Lung (tissue), 12 donors: ENCODE data around the gene CCDC92. TPM values are rescaled to one million over a fixed set of nuclear protein-coding genes. Genes with fewer than 3 reads are reported as not detected.

ENCODE experiments used
- ATAC-seq: fragments of 200-7000 bp; cut with Tn5 transposase; one replicate; pipeline ENCODE4 v1.9.1; 2020; ENCODE audit warnings: moderate number of reproducible peaks; ENCODE audit not compliant: insufficient read depth, low FRiP score
- DNase-seq, 3 donors: peaks; one replicate each; pipeline ENCODE4 v3.0.0-alpha.2; 2013 to 2017
- H3K27ac ChIP-seq, 2 donors: one replicate each; pipeline ENCODE4 v1.5.1; 2013; ENCODE audit warnings: mild to moderate bottlenecking in 2 of 2, moderate library complexity in 2 of 2, control low read depth in 1 of 2, inconsistent platforms in 1 of 2, low read depth in 1 of 2, low read length in 1 of 2
- H3K27me3 ChIP-seq, 3 donors: one replicate each; pipeline ENCODE4 v1.5.1; 2013; ENCODE audit warnings: low read length in 2 of 3; ENCODE audit not compliant: control insufficient read depth in 3 of 3, insufficient read depth in 3 of 3
- H3K36me3 ChIP-seq, 4 donors: one replicate each; pipeline ENCODE4 v1.5.1; 2013; ENCODE audit warnings: low read length in 4 of 4, mild to moderate bottlenecking in 1 of 4, moderate library complexity in 1 of 4; ENCODE audit not compliant: control insufficient read depth in 4 of 4, insufficient read depth in 4 of 4
- H3K4me1 ChIP-seq, 5 donors: one replicate each; pipeline ENCODE4 v1.5.1; 2013; ENCODE audit warnings: low read length in 5 of 5, mild to moderate bottlenecking in 2 of 5, moderate library complexity in 1 of 5; ENCODE audit not compliant: control insufficient read depth in 5 of 5, insufficient read depth in 5 of 5
- H3K4me3 ChIP-seq: one replicate; pipeline ENCODE4 v1.5.1; 2013; ENCODE audit warnings: mild to moderate bottlenecking, control low read depth, moderate library complexity
- H3K9ac ChIP-seq, 2 donors: one replicate each; pipeline ENCODE4 v1.5.1; 2013; ENCODE audit warnings: low read length in 2 of 2, control low read depth in 1 of 2; ENCODE audit not compliant: insufficient read depth in 1 of 2
- H3K9me3 ChIP-seq, 4 donors: one replicate each; pipeline ENCODE4 v1.5.1; 2013; ENCODE audit warnings: low read length in 3 of 4, mild to moderate bottlenecking in 1 of 4, moderate library complexity in 1 of 4; ENCODE audit not compliant: control insufficient read depth in 4 of 4, insufficient read depth in 3 of 4
- CTCF ChIP-seq: IDR thresholded peaks from 2 replicates; pipeline ENCODE4 v1.5.1; 2012; ENCODE audit warnings: mild to moderate bottlenecking; ENCODE audit errors: control extremely low read depth, extremely low read depth
- WGBS, 2 donors: extraction: QIAGEN DNeasy Blood & Tissue Kit; methylation state at CpG; one replicate each; pipeline ENCODE4 v1.1.7; 2013; 5-methylcytosine and 5-hydroxymethylcytosine counted together
- polyA plus RNA-seq, 2 donors: library from polyadenylated mRNA; stranded (reverse); fragments of 200-250 nt; gene quantifications; one replicate each; pipeline ENCODE4 v1.2.1, GENCODE V29; 2013
- total RNA-seq, 2 donors: library from RNA; depleted of rRNA in 1 of 2; stranded (reverse); fragments of >200 nt in 1 of 2; gene quantifications; one replicate each; pipeline ENCODE4 v1.2.1, GENCODE V29; 2014 to 2021
- donor health status: control.
- donor health status: control.
- donor health status: Bipolar disorder and iron deficiency.
- donor health status: healthy.
- donor health status: DM: yes; HTN: yes; CAD: no.

CCDC92 gene
- total and polyA plus RNA-seq, 4 donors: 17.7 to 55.5 (median 34.8) TPM

- Histone ChIP-seq H3K36me3 (peaks cover 0 to 15% (median 7%) of the 10 kb centered on the region in 4 donors), H3K27ac (no peak overlapping the region), H3K4me1 (peaks cover 0 to 5% (median 3%) of the 10 kb centered on the region in 5 donors), H3K9me3 (no peaks in the 10 kb centered on the region), H3K4me3 (no peak overlapping the region), H3K27me3 (no peaks in the 10 kb centered on the region), H3K9ac (no peak overlapping the region)
- no peak for TF ChIP-seq CTCF
- 64 to 77% methylated on average over 9 of the region's 9 CpGs for WGBS, 2 donors
- DNase-seq (no peak), ATAC-seq (no peak)
Measured at GRCh38 chr12:123934829-123935228, 37.8 kb downstream of the CCDC92 start.

GRCh38 chr12:123934016-123934620 is 38.5 kb downstream of the CCDC92 start:
- H3K27ac ChIP-seq: no peak overlapping the region
- peaks cover 0 to 5% (median 3%) of the 10 kb centered on the region in 5 donors for H3K4me1 ChIP-seq
- H3K36me3 ChIP-seq: peaks cover 0 to 13% (median 7%) of the 10 kb centered on the region in 4 donors
- ATAC-seq (no peak), DNase-seq (no peak)
- no peaks in the 10 kb centered on the region for H3K9me3 ChIP-seq
- no peaks in the 10 kb centered on the region for H3K27me3 ChIP-seq
- 85 to 88% methylated on average over 11 of the region's 11 CpGs for WGBS, 2 donors
- TF ChIP-seq CTCF: no peak
- no peak overlapping the region for H3K4me3 ChIP-seq
- no peak overlapping the region for H3K9ac ChIP-seq

GRCh38 chr12:123933214-123933613 is 39.4 kb downstream of the CCDC92 start:
- Histone ChIP-seq H3K4me1 (peaks cover 0 to 4% (median 0%) of the 10 kb centered on the region in 5 donors), H3K9me3 (no peaks in the 10 kb centered on the region), H3K27ac (no peak overlapping the region), H3K9ac (no peak overlapping the region), H3K4me3 (no peak overlapping the region), H3K27me3 (no peaks in the 10 kb centered on the region), H3K36me3 (peaks cover 0 to 13% (median 7%) of the 10 kb centered on the region in 4 donors)
- 92% methylated on average over 14 of the region's 14 CpGs for WGBS, 2 donors
- no peak for TF ChIP-seq CTCF
- DNase-seq (no peak), ATAC-seq (no peak)
